HEK293 (cell line): ENCODE measurements around the gene RAB9A.

Experiments used
- CTCF ChIA-PET: fragments of 350-600 bp; formaldehyde crosslinking; extraction: SDS; loops from one replicate; lab custom pipeline; 2021; ENCODE audit warnings: antibody characterized with exemption; lab: Yijun Ruan, JAX
- POLR2A ChIA-PET: fragments of 300-600 bp; formaldehyde crosslinking; extraction: SDS; loops from one replicate; lab custom pipeline; 2020; ENCODE audit warnings: antibody characterized with exemption, inconsistent platforms; lab: Yijun Ruan, JAX
- H3K27ac ChIP-seq: fragments of 200-500 bp; sonication (Bioruptor generic); 2 replicates; pipeline ENCODE4 v1.5.1; 2014; ENCODE audit warnings: low read depth, low read length, control low read depth, inconsistent platforms; ENCODE audit errors: extremely low read depth
- H3K36me3 ChIP-seq, 2 experiments: fragments of 200-500 bp in 1 of 2; sonication (Bioruptor generic) in 1 of 2; 1 replicate in 1 of 2; 2 replicates in 1 of 2; pipeline ENCODE4 v1.5.1; 2014 to 2017; ENCODE audit warnings: inconsistent platforms in 2 of 2, low read length in 2 of 2; ENCODE audit not compliant: control insufficient read depth in 2 of 2, insufficient read depth in 1 of 2
- H3K4me1 ChIP-seq: fragments of 200-500 bp; sonication (Bioruptor generic); 2 replicates; pipeline ENCODE4 v1.5.1; 2014; ENCODE audit warnings: mild to moderate bottlenecking, low read length, inconsistent platforms; ENCODE audit not compliant: control insufficient read depth, insufficient read depth
- H3K4me3 ChIP-seq: 2 replicates; pipeline ENCODE4 v1.5.1; 2011; ENCODE audit warnings: low read depth, mild to moderate bottlenecking, control low read depth, low read length, moderate library complexity
- H3K9me3 ChIP-seq: fragments of 200-500 bp; sonication (Bioruptor generic); 2 replicates; pipeline ENCODE4 v1.5.1; 2014; ENCODE audit warnings: low read depth, low read length, inconsistent platforms; ENCODE audit not compliant: control insufficient read depth, insufficient read depth
- EGR2 ChIP-seq: fragments of 450-650 bp; formaldehyde crosslinking; IDR thresholded peaks from 2 replicates; pipeline ENCODE4 v1.5.1; 2016; ENCODE audit warnings: low read depth, missing biosample characterization, missing genetic modification characterization
- GLI2 ChIP-seq: fragments of 450-650 bp; formaldehyde crosslinking; IDR thresholded peaks from 2 replicates; pipeline ENCODE4; 2017; ENCODE audit warnings: missing biosample characterization, missing genetic modification characterization, low read depth, borderline replicate concordance
- GLIS2 ChIP-seq: fragments of 450-650 bp; formaldehyde crosslinking; IDR thresholded peaks from 2 replicates; pipeline ENCODE4 v1.5.1; 2016; ENCODE audit warnings: missing biosample characterization, missing genetic modification characterization
- HOXA7 ChIP-seq: sonication (generic); formaldehyde crosslinking; IDR thresholded peaks from 2 replicates; pipeline ENCODE4 v1.8.1; 2022; ENCODE audit warnings: missing genetic modification reagents, borderline replicate concordance
- OVOL3 ChIP-seq: fragments of 450-650 bp; formaldehyde crosslinking; IDR thresholded peaks from 2 replicates; pipeline ENCODE4 v1.5.1; 2016; ENCODE audit warnings: missing biosample characterization, missing genetic modification characterization
- RBAK ChIP-seq: fragments of 450-650 bp; formaldehyde crosslinking; IDR thresholded peaks from 2 replicates; pipeline ENCODE4 v1.5.1; 2016; ENCODE audit warnings: missing biosample characterization, missing genetic modification characterization
- SCRT2 ChIP-seq: fragments of 450-650 bp; formaldehyde crosslinking; IDR thresholded peaks from 2 replicates; pipeline ENCODE4 v1.5.1; 2016; ENCODE audit warnings: missing biosample characterization, missing genetic modification characterization
- ZBTB1 ChIP-seq: fragments of 450-650 bp; formaldehyde crosslinking; IDR thresholded peaks from 2 replicates; pipeline ENCODE4 v1.5.1; 2016; ENCODE audit warnings: missing biosample characterization, missing genetic modification characterization
- ZBTB21 ChIP-seq: fragments of 450-650 bp; formaldehyde crosslinking; IDR thresholded peaks from 2 replicates; pipeline ENCODE4 v1.5.1; 2017; ENCODE audit warnings: missing biosample characterization, missing genetic modification characterization
- ZFHX2 ChIP-seq: fragments of 450-650 bp; formaldehyde crosslinking; conservative IDR thresholded peaks from 2 replicates; pipeline ENCODE4 v1.5.1; 2016; ENCODE audit warnings: missing biosample characterization, missing genetic modification characterization
- ZNF221 ChIP-seq: fragments of 450-650 bp; formaldehyde crosslinking; IDR thresholded peaks from 2 replicates; pipeline ENCODE4 v1.5.1; 2017; ENCODE audit warnings: missing biosample characterization, missing genetic modification characterization, borderline replicate concordance
- ZNF239 ChIP-seq: fragments of 450-650 bp; formaldehyde crosslinking; IDR thresholded peaks from 2 replicates; pipeline ENCODE4 v1.5.1; 2016; ENCODE audit warnings: missing biosample characterization, missing genetic modification characterization
- ZNF292 ChIP-seq: fragments of 450-650 bp; formaldehyde crosslinking; IDR thresholded peaks from 2 replicates; pipeline ENCODE4 v1.5.1; 2016; ENCODE audit warnings: low read depth, missing biosample characterization, missing genetic modification characterization, borderline replicate concordance
- ZNF350 ChIP-seq: fragments of 450-650 bp; formaldehyde crosslinking; IDR thresholded peaks from 2 replicates; pipeline ENCODE4 v1.5.0; 2017; ENCODE audit warnings: missing biosample characterization, mild to moderate bottlenecking, missing genetic modification characterization
- ZNF37A ChIP-seq: fragments of 450-650 bp; IDR thresholded peaks from 2 replicates; pipeline ENCODE4 v1.5.1; 2018; ENCODE audit warnings: missing biosample characterization, missing genetic modification characterization
- ZNF416 ChIP-seq: fragments of 450-650 bp; formaldehyde crosslinking; IDR thresholded peaks from 2 replicates; pipeline ENCODE4 v1.5.1; 2016; ENCODE audit warnings: missing biosample characterization, missing genetic modification characterization
- ZNF433 ChIP-seq: fragments of 450-650 bp; formaldehyde crosslinking; IDR thresholded peaks from 2 replicates; pipeline ENCODE4 v1.5.1; 2016; ENCODE audit warnings: missing biosample characterization, missing genetic modification characterization, low read depth
- ZNF610 ChIP-seq: fragments of 450-650 bp; formaldehyde crosslinking; IDR thresholded peaks from 2 replicates; pipeline ENCODE4 v1.5.1; 2016; ENCODE audit warnings: missing biosample characterization, missing genetic modification characterization, borderline replicate concordance
- TF ChIP-seq, protein P1 (sequence below): fragments of 450-650 bp; formaldehyde crosslinking; IDR thresholded peaks from 2 replicates; pipeline ENCODE4 v1.5.1; 2016; ENCODE audit warnings: missing biosample characterization, missing genetic modification characterization
- TF ChIP-seq, protein P2 (sequence below): fragments of 450-650 bp; formaldehyde crosslinking; IDR thresholded peaks from 2 replicates; pipeline ENCODE4 v1.5.1; 2016; ENCODE audit warnings: missing biosample characterization, missing genetic modification characterization
- TF ChIP-seq, protein P3 (sequence below): fragments of 450-650 bp; IDR thresholded peaks from 2 replicates; pipeline ENCODE4 v1.5.1; 2018; ENCODE audit warnings: missing biosample characterization, mild to moderate bottlenecking, missing genetic modification characterization
- TF ChIP-seq, protein P4 (sequence below): fragments of 450-650 bp; formaldehyde crosslinking; optimal IDR thresholded peaks from 2 replicates; pipeline ENCODE3; 2016; ENCODE audit warnings: missing biosample characterization, mild to moderate bottlenecking, missing genetic modification characterization
- TF ChIP-seq, protein P5 (sequence below): fragments of 450-650 bp; formaldehyde crosslinking; IDR thresholded peaks from 2 replicates; pipeline ENCODE4 v1.5.1; 2017; ENCODE audit warnings: missing biosample characterization, missing genetic modification characterization
- TF ChIP-seq, protein P6 (sequence below): fragments of 450-650 bp; formaldehyde crosslinking; IDR thresholded peaks from 2 replicates; pipeline ENCODE4 v1.5.1; 2016; ENCODE audit warnings: missing biosample characterization, missing genetic modification characterization
- TF ChIP-seq, protein P7 (sequence below): fragments of 450-650 bp; formaldehyde crosslinking; IDR thresholded peaks from 2 replicates; pipeline ENCODE4; 2016; ENCODE audit warnings: missing biosample characterization, missing genetic modification characterization

The RAB9A gene, protein sequence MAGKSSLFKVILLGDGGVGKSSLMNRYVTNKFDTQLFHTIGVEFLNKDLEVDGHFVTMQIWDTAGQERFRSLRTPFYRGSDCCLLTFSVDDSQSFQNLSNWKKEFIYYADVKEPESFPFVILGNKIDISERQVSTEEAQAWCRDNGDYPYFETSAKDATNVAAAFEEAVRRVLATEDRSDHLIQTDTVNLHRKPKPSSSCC

DNA sequence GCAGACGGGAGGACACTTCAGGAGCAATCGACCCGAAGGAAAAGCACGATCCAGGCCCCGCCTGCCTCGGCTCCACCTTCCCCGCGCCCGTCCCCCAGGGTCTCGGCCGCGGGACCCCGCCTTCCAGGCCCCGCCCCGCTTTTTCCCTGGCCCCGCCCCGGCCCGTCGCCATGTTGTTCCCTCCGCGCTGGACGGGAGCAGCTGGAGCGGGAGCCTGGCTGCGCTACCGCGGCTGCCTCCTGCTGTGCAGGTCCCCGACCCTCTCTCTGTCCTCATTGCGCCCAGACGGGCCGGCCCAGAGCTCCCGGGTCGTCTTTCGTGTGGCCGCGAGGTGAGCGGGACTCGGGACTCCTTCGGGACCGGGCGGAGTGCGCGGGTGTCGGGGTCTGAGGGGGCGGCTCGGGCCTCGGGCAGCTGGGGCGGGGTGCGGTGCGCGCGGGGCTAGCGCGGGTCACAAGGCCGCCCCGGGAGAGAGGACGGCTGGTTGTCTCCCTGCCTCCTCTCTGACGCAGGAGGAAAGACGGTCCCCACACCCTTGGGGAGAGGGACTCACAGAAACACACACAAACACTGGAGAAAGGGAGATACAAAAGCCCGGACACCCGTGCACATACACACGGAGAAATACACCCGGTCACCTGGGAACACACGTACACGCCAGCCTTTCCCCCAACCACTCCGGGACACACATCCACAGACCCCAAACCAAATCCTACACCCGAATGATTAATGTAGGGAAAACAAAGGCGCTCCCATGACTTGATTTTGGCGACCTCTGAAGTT is at the start of gene RAB9A:
Gene RAB9A, plus strand, starts transcription at position 171 of the 783 bp plus-strand sequence. CDS start 19,619 bp downstream, outside the sequence.
- H3K4me1 ChIP-seq = peaks cover 44% of the 10 kb centered on the region
- CTCF ChIA-PET = interaction anchor here (0.7 to 2.6 kb wide), 6 partner anchors 9 to 182 kb away, joined by 3 to 9 read pairs (median 4); no protein-coding TSS in a partner anchor
- no peak for TF ChIP-seq GLI2 (tag by site-specific recombination)
- no peak for TF ChIP-seq HOXA7 (CRISPR knock-in tag)
- TF ChIP-seq ZBTB21 (tag by site-specific recombination) = no peak
- TF ChIP-seq ZNF221 (tag by site-specific recombination) = no peak
- TF ChIP-seq, protein P1, sequence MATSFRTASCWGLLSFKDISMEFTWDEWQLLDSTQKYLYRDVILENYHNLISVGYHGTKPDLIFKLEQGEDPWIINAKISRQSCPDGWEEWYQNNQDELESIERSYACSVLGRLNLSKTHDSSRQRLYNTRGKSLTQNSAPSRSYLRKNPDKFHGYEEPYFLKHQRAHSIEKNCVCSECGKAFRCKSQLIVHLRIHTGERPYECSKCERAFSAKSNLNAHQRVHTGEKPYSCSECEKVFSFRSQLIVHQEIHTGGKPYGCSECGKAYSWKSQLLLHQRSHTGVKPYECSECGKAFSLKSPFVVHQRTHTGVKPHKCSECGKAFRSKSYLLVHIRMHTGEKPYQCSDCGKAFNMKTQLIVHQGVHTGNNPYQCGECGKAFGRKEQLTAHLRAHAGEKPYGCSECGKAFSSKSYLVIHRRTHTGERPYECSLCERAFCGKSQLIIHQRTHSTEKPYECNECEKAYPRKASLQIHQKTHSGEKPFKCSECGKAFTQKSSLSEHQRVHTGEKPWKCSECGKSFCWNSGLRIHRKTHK (tag by site-specific recombination) = no peak
- TF ChIP-seq RBAK (tag by site-specific recombination) = no peak
- peak; percentile 83 for TF ChIP-seq ZFHX2 (tag by site-specific recombination)
- TF ChIP-seq EGR2 (tag by site-specific recombination) = peak; percentile 75
- TF ChIP-seq ZNF433 (tag by site-specific recombination) = no peak
- TF ChIP-seq, protein P2, sequence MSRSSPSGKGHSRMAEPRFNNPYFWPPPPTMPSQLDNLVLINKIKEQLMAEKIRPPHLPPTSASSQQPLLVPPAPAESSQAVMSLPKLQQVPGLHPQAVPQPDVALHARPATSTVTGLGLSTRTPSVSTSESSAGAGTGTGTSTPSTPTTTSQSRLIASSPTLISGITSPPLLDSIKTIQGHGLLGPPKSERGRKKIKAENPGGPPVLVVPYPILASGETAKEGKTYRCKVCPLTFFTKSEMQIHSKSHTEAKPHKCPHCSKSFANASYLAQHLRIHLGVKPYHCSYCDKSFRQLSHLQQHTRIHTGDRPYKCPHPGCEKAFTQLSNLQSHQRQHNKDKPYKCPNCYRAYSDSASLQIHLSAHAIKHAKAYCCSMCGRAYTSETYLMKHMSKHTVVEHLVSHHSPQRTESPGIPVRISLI (tag by site-specific recombination) = no peak
- 0 out of 2 replicates have a peak, but pooled peaks have one; percentile 45 for TF ChIP-seq ZBTB1 (tag by site-specific recombination)
- TF ChIP-seq ZNF416 (tag by site-specific recombination) = no peak
- no peak for TF ChIP-seq OVOL3 (tag by site-specific recombination)
- TF ChIP-seq ZNF239 = no peak
- TF ChIP-seq, protein P3, sequence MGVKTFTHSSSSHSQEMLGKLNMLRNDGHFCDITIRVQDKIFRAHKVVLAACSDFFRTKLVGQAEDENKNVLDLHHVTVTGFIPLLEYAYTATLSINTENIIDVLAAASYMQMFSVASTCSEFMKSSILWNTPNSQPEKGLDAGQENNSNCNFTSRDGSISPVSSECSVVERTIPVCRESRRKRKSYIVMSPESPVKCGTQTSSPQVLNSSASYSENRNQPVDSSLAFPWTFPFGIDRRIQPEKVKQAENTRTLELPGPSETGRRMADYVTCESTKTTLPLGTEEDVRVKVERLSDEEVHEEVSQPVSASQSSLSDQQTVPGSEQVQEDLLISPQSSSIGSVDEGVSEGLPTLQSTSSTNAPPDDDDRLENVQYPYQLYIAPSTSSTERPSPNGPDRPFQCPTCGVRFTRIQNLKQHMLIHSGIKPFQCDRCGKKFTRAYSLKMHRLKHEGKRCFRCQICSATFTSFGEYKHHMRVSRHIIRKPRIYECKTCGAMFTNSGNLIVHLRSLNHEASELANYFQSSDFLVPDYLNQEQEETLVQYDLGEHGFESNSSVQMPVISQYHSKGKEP (tag by site-specific recombination) = no peak
- TF ChIP-seq, protein P4, sequence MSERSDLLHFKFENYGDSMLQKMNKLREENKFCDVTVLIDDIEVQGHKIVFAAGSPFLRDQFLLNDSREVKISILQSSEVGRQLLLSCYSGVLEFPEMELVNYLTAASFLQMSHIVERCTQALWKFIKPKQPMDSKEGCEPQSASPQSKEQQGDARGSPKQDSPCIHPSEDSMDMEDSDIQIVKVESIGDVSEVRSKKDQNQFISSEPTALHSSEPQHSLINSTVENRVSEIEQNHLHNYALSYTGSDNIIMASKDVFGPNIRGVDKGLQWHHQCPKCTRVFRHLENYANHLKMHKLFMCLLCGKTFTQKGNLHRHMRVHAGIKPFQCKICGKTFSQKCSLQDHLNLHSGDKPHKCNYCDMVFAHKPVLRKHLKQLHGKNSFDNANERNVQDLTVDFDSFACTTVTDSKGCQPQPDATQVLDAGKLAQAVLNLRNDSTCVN (tag by site-specific recombination) = peak; percentile 96
- TF ChIP-seq ZNF37A (tag by site-specific recombination) = no peak
- TF ChIP-seq, protein P5, sequence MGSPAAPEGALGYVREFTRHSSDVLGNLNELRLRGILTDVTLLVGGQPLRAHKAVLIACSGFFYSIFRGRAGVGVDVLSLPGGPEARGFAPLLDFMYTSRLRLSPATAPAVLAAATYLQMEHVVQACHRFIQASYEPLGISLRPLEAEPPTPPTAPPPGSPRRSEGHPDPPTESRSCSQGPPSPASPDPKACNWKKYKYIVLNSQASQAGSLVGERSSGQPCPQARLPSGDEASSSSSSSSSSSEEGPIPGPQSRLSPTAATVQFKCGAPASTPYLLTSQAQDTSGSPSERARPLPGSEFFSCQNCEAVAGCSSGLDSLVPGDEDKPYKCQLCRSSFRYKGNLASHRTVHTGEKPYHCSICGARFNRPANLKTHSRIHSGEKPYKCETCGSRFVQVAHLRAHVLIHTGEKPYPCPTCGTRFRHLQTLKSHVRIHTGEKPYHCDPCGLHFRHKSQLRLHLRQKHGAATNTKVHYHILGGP (tag by site-specific recombination) = no peak
- TF ChIP-seq, protein P6, sequence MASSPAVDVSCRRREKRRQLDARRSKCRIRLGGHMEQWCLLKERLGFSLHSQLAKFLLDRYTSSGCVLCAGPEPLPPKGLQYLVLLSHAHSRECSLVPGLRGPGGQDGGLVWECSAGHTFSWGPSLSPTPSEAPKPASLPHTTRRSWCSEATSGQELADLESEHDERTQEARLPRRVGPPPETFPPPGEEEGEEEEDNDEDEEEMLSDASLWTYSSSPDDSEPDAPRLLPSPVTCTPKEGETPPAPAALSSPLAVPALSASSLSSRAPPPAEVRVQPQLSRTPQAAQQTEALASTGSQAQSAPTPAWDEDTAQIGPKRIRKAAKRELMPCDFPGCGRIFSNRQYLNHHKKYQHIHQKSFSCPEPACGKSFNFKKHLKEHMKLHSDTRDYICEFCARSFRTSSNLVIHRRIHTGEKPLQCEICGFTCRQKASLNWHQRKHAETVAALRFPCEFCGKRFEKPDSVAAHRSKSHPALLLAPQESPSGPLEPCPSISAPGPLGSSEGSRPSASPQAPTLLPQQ = peak; percentile 59; the same call in 1 of the 2 replicates
- TF ChIP-seq SCRT2 (tag by site-specific recombination) = no peak
- peak; percentile 53; the same call in 1 of the 2 replicates for TF ChIP-seq GLIS2 (tag by site-specific recombination)
- no peak for TF ChIP-seq ZNF610
- TF ChIP-seq ZNF292 (tag by site-specific recombination) = no peak
- TF ChIP-seq ZNF350 (tag by site-specific recombination) = no peak
- TF ChIP-seq, protein P7, sequence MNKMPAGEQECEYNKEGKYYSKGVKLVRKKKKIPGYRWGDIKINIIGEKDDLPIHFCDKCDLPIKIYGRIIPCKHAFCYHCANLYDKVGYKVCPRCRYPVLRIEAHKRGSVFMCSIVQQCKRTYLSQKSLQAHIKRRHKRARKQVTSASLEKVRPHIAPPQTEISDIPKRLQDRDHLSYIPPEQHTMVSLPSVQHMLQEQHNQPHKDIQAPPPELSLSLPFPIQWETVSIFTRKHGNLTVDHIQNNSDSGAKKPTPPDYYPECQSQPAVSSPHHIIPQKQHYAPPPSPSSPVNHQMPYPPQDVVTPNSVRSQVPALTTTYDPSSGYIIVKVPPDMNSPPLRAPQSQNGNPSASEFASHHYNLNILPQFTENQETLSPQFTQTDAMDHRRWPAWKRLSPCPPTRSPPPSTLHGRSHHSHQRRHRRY (tag by site-specific recombination) = no peak

More for the DNA sequence above, at the start of gene RAB9A:
- peak within 1 kb of the TSS; percentile 94 for H3K4me3 ChIP-seq
- no peaks in the 10 kb centered on the region for H3K9me3 ChIP-seq
- H3K27ac ChIP-seq = peak within 1 kb of the TSS; percentile 98
- POLR2A ChIA-PET = interaction anchor here (0.5 to 3.2 kb wide), 12 partner anchors 9 to 96 kb away, joined by 3 to 21 read pairs (median 6); partner anchors contain the start of genes OFD1 and TRAPPC2
- H3K36me3 ChIP-seq = no peaks in the 10 kb centered on the region
